Testis (tissue), 3 donors: Measurements from ENCODE around the gene SDE2. TPM values are rescaled to one million over a fixed set of nuclear protein-coding genes. Genes with fewer than 3 reads are reported as not detected.

Experiments used
- DNase-seq: peaks from one replicate; pipeline ENCODE4 v3.0.0-alpha.2; 2019
- H3K27ac ChIP-seq, 2 donors: fragments of 200-600 bp; sonication (generic); one replicate each; pipeline ENCODE4 v1.5.1; 2019
- H3K27me3 ChIP-seq: fragments of 200-600 bp; sonication (generic); one replicate; pipeline ENCODE4 v1.5.1; 2019
- H3K36me3 ChIP-seq: fragments of 200-600 bp; sonication (generic); one replicate; pipeline ENCODE4 v1.5.1; 2017; ENCODE audit warnings: low read depth; ENCODE audit errors: missing control alignments
- H3K4me1 ChIP-seq: fragments of 200-600 bp; sonication (generic); one replicate; pipeline ENCODE4 v1.5.1; 2019
- H3K4me3 ChIP-seq, 2 donors: fragments of 200-600 bp; sonication (generic); one replicate each; pipeline ENCODE4 v1.5.1; 2017 to 2019
- H3K9me3 ChIP-seq: fragments of 200-600 bp; sonication (generic); one replicate; pipeline ENCODE4 v1.5.1; 2017
- POLR2A ChIP-seq: fragments of 450-650 bp; IDR thresholded peaks from one replicate; pipeline ENCODE4 v1.6.1; 2017; ENCODE audit warnings: antibody characterized with exemption, mild to moderate bottlenecking, moderate library complexity
- WGBS, 2 donors: methylation state at CpG; one replicate each; pipeline ENCODE4 v1.1.5; 2018; 5-methylcytosine and 5-hydroxymethylcytosine counted together
- intact Hi-C: fragments of 100-400 bp; cut with DNase I; formaldehyde crosslinking; loops from one replicate; pipeline ENCODE4 v1.15.1; 2023; ENCODE audit warnings: low total_unique reads
- polyA plus RNA-seq: library from polyadenylated mRNA; stranded (reverse); fragments of 350-450 nt; fragmentation: Illumina TruSeq; extraction: RNeasy Lipid Tissue Mini Kit (QIAGEN cat#74804); gene quantifications from one replicate; pipeline ENCODE4 v1.2.3, GENCODE V29; 2014; ENCODE audit warnings: low read depth, low replicate concordance; ENCODE audit not compliant: insufficient read depth
- total RNA-seq, 2 donors: library from RNA; depleted of rRNA; stranded (reverse); fragments of >200 nt; gene quantifications; one replicate each; pipeline ENCODE4 v1.2.3, GENCODE V29; 2016
- TF ChIP-seq, protein P1 (sequence below), 3 experiments: fragments of 450-650 bp in 2 of 3; fragments of 200-600 bp in 1 of 3; sonication (generic) in 1 of 3; IDR thresholded peaks; one replicate each; pipeline ENCODE4 v1.5.1; 2016 to 2019; ENCODE audit warnings: antibody characterized with exemption in 3 of 3, mild to moderate bottlenecking in 2 of 3, moderate library complexity in 1 of 3

SDE2 gene
- total and polyA plus RNA-seq, 3 donors from 2014 or later: 17.9 to 23.9 (median 22.4) TPM

DNA sequence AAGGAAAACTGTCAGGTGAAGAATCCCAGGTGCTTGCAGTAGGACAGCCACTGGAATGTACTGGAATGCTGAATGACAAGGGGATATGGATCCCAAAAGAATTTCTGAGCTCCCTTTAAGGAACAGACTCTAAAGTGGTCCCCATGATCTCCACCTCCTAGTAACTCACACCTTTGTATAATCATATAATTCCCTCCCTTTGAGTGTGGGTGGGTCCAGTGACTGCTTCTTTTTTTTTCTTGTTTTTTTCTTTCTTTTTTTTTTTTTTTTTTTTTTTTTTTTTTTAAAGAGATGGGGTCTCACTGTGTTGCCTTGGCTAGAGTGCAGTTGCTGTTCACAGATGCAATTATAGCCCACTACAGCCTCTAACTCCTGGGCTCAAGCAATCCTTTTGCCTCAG lies 34.8 kb upstream of the SDE2 start:
- peak overlapping the region in 1 of 2 donors; percentile 7 for H3K27ac ChIP-seq
- no peak for DNase-seq

DNA sequence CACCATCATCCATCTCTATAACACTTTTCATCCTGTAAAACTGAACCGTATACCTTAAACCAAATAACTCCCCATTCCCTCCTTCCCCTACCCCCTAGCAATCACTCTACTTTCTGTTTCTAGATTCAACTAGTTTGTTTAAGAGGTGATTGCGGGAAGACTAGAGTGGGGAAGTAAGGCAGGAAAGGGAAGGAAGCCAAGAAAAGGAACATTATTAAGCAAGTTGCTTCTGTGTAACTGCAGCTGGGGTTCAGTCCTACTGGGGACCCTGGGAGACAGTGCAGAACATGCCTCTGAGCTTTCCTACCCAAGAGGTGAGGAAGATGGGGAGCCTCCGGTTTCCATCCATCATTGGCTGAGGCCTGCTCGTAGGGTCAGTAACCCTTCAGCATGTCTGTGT lies 34.4 kb upstream of the SDE2 start:
- Histone ChIP-seq H3K27me3 (no peaks in the 10 kb centered on the region), H3K36me3 (no peaks in the 10 kb centered on the region), H3K9me3 (no peaks in the 10 kb centered on the region), H3K4me1 (no peaks in the 10 kb centered on the region), H3K27ac (peak overlapping the region in 1 of 2 donors; percentile 7), H3K4me3 (no peak overlapping the region)
- intact Hi-C loops: no loop called here
- DNase-seq: no peak
- TF ChIP-seq, protein P1, sequence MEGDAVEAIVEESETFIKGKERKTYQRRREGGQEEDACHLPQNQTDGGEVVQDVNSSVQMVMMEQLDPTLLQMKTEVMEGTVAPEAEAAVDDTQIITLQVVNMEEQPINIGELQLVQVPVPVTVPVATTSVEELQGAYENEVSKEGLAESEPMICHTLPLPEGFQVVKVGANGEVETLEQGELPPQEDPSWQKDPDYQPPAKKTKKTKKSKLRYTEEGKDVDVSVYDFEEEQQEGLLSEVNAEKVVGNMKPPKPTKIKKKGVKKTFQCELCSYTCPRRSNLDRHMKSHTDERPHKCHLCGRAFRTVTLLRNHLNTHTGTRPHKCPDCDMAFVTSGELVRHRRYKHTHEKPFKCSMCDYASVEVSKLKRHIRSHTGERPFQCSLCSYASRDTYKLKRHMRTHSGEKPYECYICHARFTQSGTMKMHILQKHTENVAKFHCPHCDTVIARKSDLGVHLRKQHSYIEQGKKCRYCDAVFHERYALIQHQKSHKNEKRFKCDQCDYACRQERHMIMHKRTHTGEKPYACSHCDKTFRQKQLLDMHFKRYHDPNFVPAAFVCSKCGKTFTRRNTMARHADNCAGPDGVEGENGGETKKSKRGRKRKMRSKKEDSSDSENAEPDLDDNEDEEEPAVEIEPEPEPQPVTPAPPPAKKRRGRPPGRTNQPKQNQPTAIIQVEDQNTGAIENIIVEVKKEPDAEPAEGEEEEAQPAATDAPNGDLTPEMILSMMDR (IDR thresholded peaks at IDR 0.05): no peak
- no peak for TF ChIP-seq POLR2A
- WGBS, 2 donors: 88 to 92% methylated on average over 4 of the region's 4 CpGs

More for the DNA sequence above, 34.8 kb upstream of the SDE2 start:
- H3K4me3 ChIP-seq: no peak overlapping the region
- H3K27me3 ChIP-seq: no peaks in the 10 kb centered on the region
- no peaks in the 10 kb centered on the region for H3K36me3 ChIP-seq
- no peaks in the 10 kb centered on the region for H3K9me3 ChIP-seq
- intact Hi-C loops: no loop called here
- no peaks in the 10 kb centered on the region for H3K4me1 ChIP-seq
- TF ChIP-seq, protein P1 (IDR thresholded peaks at IDR 0.05): no peak
- no peak for TF ChIP-seq POLR2A

DNA sequence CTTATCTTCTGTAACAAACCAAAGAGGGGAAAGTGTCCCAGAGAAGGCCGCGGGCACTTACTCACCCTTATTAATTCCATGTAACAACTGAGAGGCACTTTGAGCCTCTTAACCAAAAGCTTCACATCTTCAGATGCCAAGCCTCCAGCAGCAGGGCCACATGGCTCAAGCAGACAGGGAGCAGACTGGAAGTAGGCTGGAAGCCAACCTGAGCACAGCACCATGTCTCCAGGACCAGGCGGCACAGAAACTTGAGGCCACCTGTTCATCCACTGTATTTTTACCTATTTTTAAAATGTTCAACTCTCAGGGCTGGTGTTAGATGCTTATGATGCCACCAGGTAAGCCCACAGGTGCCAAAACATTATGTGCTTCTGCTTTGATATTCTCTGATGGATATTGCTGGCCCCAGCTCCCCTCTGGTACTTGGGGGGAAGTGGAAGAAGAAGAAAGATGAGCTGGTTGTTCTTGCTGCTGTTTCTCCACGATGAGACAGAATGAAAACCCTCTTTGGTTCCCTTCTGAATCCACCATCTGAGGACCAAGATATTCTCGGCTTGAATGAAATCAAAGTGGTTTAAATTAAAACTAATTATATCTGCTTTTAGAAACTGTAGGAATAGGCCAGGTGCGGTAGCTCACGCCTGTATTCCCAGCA lies 30.6 kb upstream of the SDE2 start:
- H3K4me3 ChIP-seq: no peak overlapping the region
- intact Hi-C loops: no loop called here
- WGBS, 2 donors: 81 to 85% methylated on average over 7 of the region's 7 CpGs
- no peaks in the 10 kb centered on the region for H3K27me3 ChIP-seq
- H3K4me1 ChIP-seq: no peaks in the 10 kb centered on the region
- no peak for TF ChIP-seq POLR2A
- TF ChIP-seq, protein P1 (IDR thresholded peaks at IDR 0.05): no peak
- no peak for DNase-seq
- no peaks in the 10 kb centered on the region for H3K36me3 ChIP-seq
- H3K9me3 ChIP-seq: no peaks in the 10 kb centered on the region
- no peak overlapping the region for H3K27ac ChIP-seq

DNA sequence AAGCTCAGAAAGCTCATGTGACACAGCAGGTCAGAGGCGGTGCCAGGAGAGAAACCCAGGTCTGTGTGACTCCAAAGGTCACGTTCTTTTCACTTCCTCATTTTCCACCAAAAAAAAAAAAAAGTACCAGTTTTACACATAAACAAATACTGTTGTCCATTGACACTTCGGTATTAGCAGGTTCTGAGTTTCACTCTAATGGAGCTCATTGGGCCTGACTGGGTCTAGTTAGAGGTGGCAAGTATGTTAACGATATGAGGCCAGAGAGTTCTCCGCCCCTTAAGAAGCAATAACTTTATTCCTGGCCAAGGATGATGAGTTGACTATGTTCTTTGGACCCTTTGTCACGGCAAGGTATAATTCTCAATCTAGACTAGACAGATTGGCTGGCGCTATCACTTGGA lies 30.0 kb upstream of the SDE2 start:
- no peaks in the 10 kb centered on the region for H3K4me1 ChIP-seq
- 80 to 84% methylated on average over 7 of the region's 7 CpGs for WGBS, 2 donors
- intact Hi-C loops: no loop called here
- TF ChIP-seq, protein P1 (IDR thresholded peaks at IDR 0.05): no peak
- no peak for TF ChIP-seq POLR2A
- no peak overlapping the region for H3K4me3 ChIP-seq
- DNase-seq: no peak
- no peak overlapping the region for H3K27ac ChIP-seq
- no peaks in the 10 kb centered on the region for H3K9me3 ChIP-seq
- H3K36me3 ChIP-seq: no peaks in the 10 kb centered on the region
- no peaks in the 10 kb centered on the region for H3K27me3 ChIP-seq
